HEK293 (cell line): Measurements from ENCODE around the gene CCNB1IP1.

Experiments used
- CTCF ChIA-PET: fragments of 350-600 bp; formaldehyde crosslinking; extraction: SDS; loops from one replicate; lab custom pipeline; 2021; ENCODE audit warnings: antibody characterized with exemption; lab: Yijun Ruan, JAX
- POLR2A ChIA-PET: fragments of 300-600 bp; formaldehyde crosslinking; extraction: SDS; loops from one replicate; lab custom pipeline; 2020; ENCODE audit warnings: antibody characterized with exemption, inconsistent platforms; lab: Yijun Ruan, JAX
- H3K27ac ChIP-seq: fragments of 200-500 bp; sonication (Bioruptor generic); 2 replicates; pipeline ENCODE4 v1.5.1; 2014; ENCODE audit warnings: low read depth, low read length, control low read depth, inconsistent platforms; ENCODE audit errors: extremely low read depth
- H3K36me3 ChIP-seq, 2 experiments: fragments of 200-500 bp in 1 of 2; sonication (Bioruptor generic) in 1 of 2; 1 replicate in 1 of 2; 2 replicates in 1 of 2; pipeline ENCODE4 v1.5.1; 2014 to 2017; ENCODE audit warnings: inconsistent platforms in 2 of 2, low read length in 2 of 2; ENCODE audit not compliant: control insufficient read depth in 2 of 2, insufficient read depth in 1 of 2
- H3K4me1 ChIP-seq: fragments of 200-500 bp; sonication (Bioruptor generic); 2 replicates; pipeline ENCODE4 v1.5.1; 2014; ENCODE audit warnings: mild to moderate bottlenecking, low read length, inconsistent platforms; ENCODE audit not compliant: control insufficient read depth, insufficient read depth
- H3K4me3 ChIP-seq: 2 replicates; pipeline ENCODE4 v1.5.1; 2011; ENCODE audit warnings: low read depth, mild to moderate bottlenecking, control low read depth, low read length, moderate library complexity
- H3K9me3 ChIP-seq: fragments of 200-500 bp; sonication (Bioruptor generic); 2 replicates; pipeline ENCODE4 v1.5.1; 2014; ENCODE audit warnings: low read depth, low read length, inconsistent platforms; ENCODE audit not compliant: control insufficient read depth, insufficient read depth
- ATF2 ChIP-seq: fragments of 450-650 bp; formaldehyde crosslinking; IDR thresholded peaks from 2 replicates; pipeline ENCODE4 v1.5.1; 2016; ENCODE audit warnings: missing biosample characterization, missing genetic modification characterization, low read depth
- BCL6B ChIP-seq: fragments of 450-650 bp; formaldehyde crosslinking; IDR thresholded peaks from 2 replicates; pipeline ENCODE4 v1.5.1; 2017; ENCODE audit warnings: missing biosample characterization, missing genetic modification characterization
- FEZF1 ChIP-seq: fragments of 450-650 bp; formaldehyde crosslinking; IDR thresholded peaks from 2 replicates; pipeline ENCODE4 v1.5.1; 2016; ENCODE audit warnings: missing biosample characterization, missing genetic modification characterization
- OSR2 ChIP-seq: fragments of 450-650 bp; formaldehyde crosslinking; IDR thresholded peaks from 2 replicates; pipeline ENCODE4 v1.5.1; 2016; ENCODE audit warnings: missing biosample characterization, missing genetic modification characterization
- PRDM4 ChIP-seq: fragments of 450-650 bp; formaldehyde crosslinking; IDR thresholded peaks from 2 replicates; pipeline ENCODE4 v1.5.1; 2017; ENCODE audit warnings: missing biosample characterization, missing genetic modification characterization
- REST ChIP-seq: fragments of 450-650 bp; formaldehyde crosslinking; IDR thresholded peaks from 2 replicates; pipeline ENCODE4 v1.5.1; 2016; ENCODE audit warnings: missing biosample characterization, missing genetic modification characterization
- ZBTB20 ChIP-seq: fragments of 450-650 bp; formaldehyde crosslinking; IDR thresholded peaks from 2 replicates; pipeline ENCODE4 v1.5.1; 2016; ENCODE audit warnings: missing biosample characterization, missing genetic modification characterization
- ZBTB8A ChIP-seq: fragments of 450-650 bp; formaldehyde crosslinking; IDR thresholded peaks from 2 replicates; pipeline ENCODE4 v1.5.1; 2016; ENCODE audit warnings: missing biosample characterization, missing genetic modification characterization
- ZNF114 ChIP-seq: fragments of 450-650 bp; formaldehyde crosslinking; IDR thresholded peaks from 2 replicates; pipeline ENCODE4 v1.5.0; 2017; ENCODE audit warnings: missing biosample characterization, missing genetic modification characterization
- ZNF138 ChIP-seq: fragments of 450-650 bp; formaldehyde crosslinking; IDR thresholded peaks from 2 replicates; pipeline ENCODE4 v1.5.1; 2016; ENCODE audit warnings: missing biosample characterization, missing genetic modification characterization, borderline replicate concordance
- ZNF248 ChIP-seq: fragments of 450-650 bp; formaldehyde crosslinking; IDR thresholded peaks from 2 replicates; pipeline ENCODE4 v1.5.1; 2017; ENCODE audit warnings: missing biosample characterization, missing genetic modification characterization
- ZNF280D ChIP-seq: fragments of 450-650 bp; formaldehyde crosslinking; IDR thresholded peaks from 2 replicates; pipeline ENCODE4 v1.5.1; 2016; ENCODE audit warnings: missing biosample characterization, missing genetic modification characterization
- ZNF433 ChIP-seq: fragments of 450-650 bp; formaldehyde crosslinking; IDR thresholded peaks from 2 replicates; pipeline ENCODE4 v1.5.1; 2016; ENCODE audit warnings: missing biosample characterization, missing genetic modification characterization, low read depth
- ZNF518A ChIP-seq: fragments of 450-650 bp; formaldehyde crosslinking; conservative IDR thresholded peaks from 2 replicates; pipeline ENCODE4 v1.5.1; 2016; ENCODE audit warnings: low read depth, missing biosample characterization, missing genetic modification characterization
- ZNF561 ChIP-seq: fragments of 450-650 bp; IDR thresholded peaks from 2 replicates; pipeline ENCODE4 v1.5.1; 2018; ENCODE audit warnings: missing biosample characterization, missing genetic modification characterization, borderline replicate concordance
- ZNF660 ChIP-seq: fragments of 450-650 bp; IDR thresholded peaks from 2 replicates; pipeline ENCODE4 v1.5.1; 2018; ENCODE audit warnings: missing biosample characterization, mild to moderate bottlenecking, missing genetic modification characterization
- ZNF768 ChIP-seq: fragments of 450-650 bp; formaldehyde crosslinking; IDR thresholded peaks from 2 replicates; pipeline ENCODE4 v1.5.1; 2018; ENCODE audit warnings: missing biosample characterization, mild to moderate bottlenecking, missing genetic modification characterization
- ZNF776 ChIP-seq: fragments of 450-650 bp; formaldehyde crosslinking; IDR thresholded peaks from 2 replicates; pipeline ENCODE4 v1.5.0; 2017; ENCODE audit warnings: missing biosample characterization, missing genetic modification characterization, borderline replicate concordance
- ZXDB ChIP-seq: fragments of 450-650 bp; formaldehyde crosslinking; IDR thresholded peaks from 2 replicates; pipeline ENCODE4 v1.5.1; 2016; ENCODE audit warnings: missing biosample characterization, missing genetic modification characterization

The CCNB1IP1 gene

GRCh38 chr14:20332788-20333493 lies at the start of gene CCNB1IP1:
CCNB1IP1 (minus strand) TSS chr14:20333279; CDS start chr14:20316523, 16,756 bp downstream.
- CTCF ChIA-PET, result interaction anchor here (0.5 to 1.4 kb wide), 3 partner anchors 8 to 145 kb away, joined by 3 to 5 read pairs (median 3); no protein-coding TSS in a partner anchor
- peak within 1 kb of the TSS; percentile 58 for H3K4me3 ChIP-seq
- H3K27ac ChIP-seq, result peak within 1 kb of the TSS; percentile 76
- H3K4me1 ChIP-seq, result peaks cover 6% of the 10 kb centered on the region
- no peaks in the 10 kb centered on the region for H3K9me3 ChIP-seq
- POLR2A ChIA-PET, result interaction anchor here (0.8 to 3.7 kb wide), 4 partner anchors 9 to 129 kb away, joined by 3 to 57 read pairs (median 4); partner anchors contain the start of genes APEX1, OSGEP, PARP2 and PIP4P1
- peaks cover 0 to 18% of the 10 kb centered on the region in 2 experiments; a peak in 2 of 3 replicates for H3K36me3 ChIP-seq
- TF ChIP-seq ZXDB (tag by site-specific recombination), result peak; percentile 77
- TF ChIP-seq PRDM4, result no peak
- no peak for TF ChIP-seq ZNF248 (tag by site-specific recombination)
- no peak; the same call in 1 of the 2 replicates for TF ChIP-seq ZNF561 (tag by site-specific recombination)
- TF ChIP-seq ZNF138 (tag by site-specific recombination), result no peak
- TF ChIP-seq ZNF660, result 0 out of 2 replicates have a peak, but pooled peaks have one; percentile 22
- no peak for TF ChIP-seq ZNF114
- no peak for TF ChIP-seq BCL6B (tag by site-specific recombination)
- TF ChIP-seq ATF2 (tag by site-specific recombination), result peak; percentile 99
- TF ChIP-seq ZNF433, result no peak
- TF ChIP-seq ZNF768, result no peak
- TF ChIP-seq ZNF280D, result no peak
- peak; percentile 37; the same call in 1 of the 2 replicates for TF ChIP-seq ZNF518A (tag by site-specific recombination)
- TF ChIP-seq OSR2 (tag by site-specific recombination), result no peak
- TF ChIP-seq ZBTB8A, result peak; percentile 52
- TF ChIP-seq FEZF1 (tag by site-specific recombination), result no peak
- TF ChIP-seq REST, result no peak
- TF ChIP-seq ZNF776 (tag by site-specific recombination), result no peak
- TF ChIP-seq ZBTB20 (tag by site-specific recombination), result peak; percentile 79
